WTC11 (cell line): ENCODE results near the gene KRTAP5-11. TPM values are rescaled to one million over a fixed set of nuclear protein-coding genes. Genes with fewer than 3 reads are reported as not detected.

Experiments used
- ATAC-seq: fragments of 200-7000 bp; cut with Tn5 transposase; 2 replicates; pipeline ENCODE4 v1.10.0; 2021; ENCODE audit warnings: mild to moderate bottlenecking, moderate library complexity
- CTCF ChIA-PET: fragments of 300-600 bp; sonication (Branson Sonifier 250); formaldehyde crosslinking; loops from one replicate; lab custom pipeline; 2021; ENCODE audit warnings: antibody characterized with exemption; lab: Charles Lee
- POLR2A ChIA-PET: fragments of 350-600 bp; sonication (Branson Sonifier 250); formaldehyde crosslinking; loops from one replicate; lab custom pipeline; 2021; ENCODE audit warnings: antibody characterized with exemption; lab: Charles Lee
- DNase-seq: peaks from one replicate; pipeline ENCODE4 v3.0.0; 2021; ENCODE audit warnings: low spot score
- H3K27ac Mint-ChIP-seq: 2 replicates; pipeline ENCODE4 v1.8.0; 2021; ENCODE audit warnings: mixed read lengths
- H3K27me3 Mint-ChIP-seq: 2 replicates; pipeline ENCODE4 v1.8.0; 2021; ENCODE audit warnings: low read depth, mild to moderate bottlenecking, moderate library complexity, mixed read lengths
- H3K36me3 Mint-ChIP-seq: 2 replicates; pipeline ENCODE4 v1.8.0; 2021; ENCODE audit warnings: mixed read lengths
- H3K4me1 Mint-ChIP-seq: 2 replicates; pipeline ENCODE4 v1.8.0; 2022; ENCODE audit warnings: mixed read lengths
- H3K4me3 Mint-ChIP-seq: 2 replicates; pipeline ENCODE4 v1.8.0; 2021; ENCODE audit warnings: mild to moderate bottlenecking, moderate library complexity, mixed read lengths
- H3K9me3 Mint-ChIP-seq: 2 replicates; pipeline ENCODE4 v1.8.0; 2021; ENCODE audit warnings: mixed read lengths
- GABPB1 ChIP-seq: sonication (generic); formaldehyde crosslinking; IDR thresholded peaks from 2 replicates; pipeline ENCODE4 v1.8.1; 2023; ENCODE audit warnings: mild to moderate bottlenecking, missing genetic modification reagents
- HMGA2 ChIP-seq: fragments of 250-450 bp; sonication (Bioruptor Pico); IDR thresholded peaks from 2 replicates; pipeline ENCODE4 v1.4.0; 2021; ENCODE audit warnings: mild to moderate bottlenecking, moderate library complexity
- JUN ChIP-seq: sonication (generic); formaldehyde crosslinking; IDR thresholded peaks from 2 replicates; pipeline ENCODE4 v1.8.0; 2023; ENCODE audit warnings: mild to moderate bottlenecking, missing genetic modification reagents
- MAX ChIP-seq: sonication (generic); formaldehyde crosslinking; IDR thresholded peaks from 2 replicates; pipeline ENCODE4 v1.8.0; 2022; ENCODE audit warnings: mild to moderate bottlenecking, missing genetic modification reagents
- MLX ChIP-seq: sonication (generic); formaldehyde crosslinking; IDR thresholded peaks from 2 replicates; pipeline ENCODE4 v1.8.1; 2023; ENCODE audit warnings: mild to moderate bottlenecking, missing genetic modification reagents, moderate library complexity
- PRDM15 ChIP-seq: sonication (generic); formaldehyde crosslinking; IDR thresholded peaks from 2 replicates; pipeline ENCODE4 v1.8.0; 2022; ENCODE audit warnings: missing genetic modification reagents
- TCF7 ChIP-seq: sonication (generic); formaldehyde crosslinking; IDR thresholded peaks from 2 replicates; pipeline ENCODE4 v1.8.0; 2022; ENCODE audit warnings: mild to moderate bottlenecking, low read depth, missing genetic modification reagents, moderate library complexity
- ZNF121 ChIP-seq: sonication (generic); formaldehyde crosslinking; IDR thresholded peaks from 2 replicates; pipeline ENCODE4 v1.8.0; 2023; ENCODE audit warnings: missing genetic modification reagents
- ZNF317 ChIP-seq: sonication (generic); formaldehyde crosslinking; IDR thresholded peaks from 2 replicates; pipeline ENCODE4 v1.8.1; 2023; ENCODE audit warnings: low read depth, mild to moderate bottlenecking, moderate library complexity, missing genetic modification reagents, borderline replicate concordance
- ZNF423 ChIP-seq: fragments of 250-450 bp; sonication (Bioruptor Pico); IDR thresholded peaks from 2 replicates; pipeline ENCODE4 v2.1.2; 2022; ENCODE audit warnings: mild to moderate bottlenecking, moderate library complexity
- total RNA-seq: library from RNA; stranded (reverse); gene quantifications from 3 replicates; pipeline ENCODE4 v1.2.3, GENCODE V29; 2021
- TF ChIP-seq, protein P1 (sequence below): sonication (generic); formaldehyde crosslinking; IDR thresholded peaks from 2 replicates; pipeline ENCODE4 v1.8.1; 2022; ENCODE audit warnings: missing genetic modification reagents, borderline replicate concordance
- TF ChIP-seq, protein P2 (sequence below): sonication (generic); formaldehyde crosslinking; IDR thresholded peaks from 2 replicates; pipeline ENCODE4 v1.8.1; 2023; ENCODE audit warnings: mild to moderate bottlenecking, missing genetic modification reagents, borderline replicate concordance
- TF ChIP-seq, protein P3 (sequence below): fragments of 250-450 bp; sonication (Bioruptor Pico); IDR thresholded peaks from 2 replicates; pipeline ENCODE4 v1.9.0; 2021; ENCODE audit warnings: mild to moderate bottlenecking
- TF ChIP-seq, protein P4 (sequence below): sonication (generic); formaldehyde crosslinking; conservative IDR thresholded peaks from 2 replicates; pipeline ENCODE4 v1.8.1; 2023; ENCODE audit warnings: mild to moderate bottlenecking, low read depth, missing genetic modification reagents, moderate library complexity

Gene KRTAP5-11
- total RNA-seq, 1 experiment from 2014 or later, result not detected

DNA sequence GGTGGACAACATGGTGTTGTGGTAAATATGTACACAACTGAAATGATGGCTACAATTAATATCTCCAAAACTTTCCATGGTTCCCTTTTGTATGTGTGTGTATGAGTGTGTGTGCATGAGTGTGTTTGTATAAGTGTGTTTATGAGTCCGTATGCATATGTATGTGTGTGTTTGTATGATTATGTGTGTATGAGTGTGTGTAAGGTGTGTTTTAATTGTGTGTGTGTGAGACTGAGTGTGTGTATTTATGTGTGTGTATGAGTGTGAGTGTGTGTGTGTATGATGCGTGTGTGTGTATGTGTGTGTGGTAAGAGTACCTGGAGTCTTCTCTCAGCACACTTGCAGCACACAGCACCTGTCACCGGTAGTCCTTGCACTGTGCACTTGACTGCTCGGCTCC is 26.7 kb downstream of the KRTAP5-11 start:
- CTCF ChIA-PET, result no interaction called here
- Mint-ChIP-seq H3K4me3 (no peak overlapping the region), H3K36me3 (peaks cover 19% of the 10 kb centered on the region), H3K9me3 (peaks cover 49% of the 10 kb centered on the region), H3K27me3 (peaks cover 19% of the 10 kb centered on the region), H3K4me1 (peaks cover 7% of the 10 kb centered on the region), H3K27ac (no peak overlapping the region)
- DNase-seq, result no peak
- POLR2A ChIA-PET, result no interaction called here
- TF ChIP-seq PRDM15, result no peak
- TF ChIP-seq, protein P1, sequence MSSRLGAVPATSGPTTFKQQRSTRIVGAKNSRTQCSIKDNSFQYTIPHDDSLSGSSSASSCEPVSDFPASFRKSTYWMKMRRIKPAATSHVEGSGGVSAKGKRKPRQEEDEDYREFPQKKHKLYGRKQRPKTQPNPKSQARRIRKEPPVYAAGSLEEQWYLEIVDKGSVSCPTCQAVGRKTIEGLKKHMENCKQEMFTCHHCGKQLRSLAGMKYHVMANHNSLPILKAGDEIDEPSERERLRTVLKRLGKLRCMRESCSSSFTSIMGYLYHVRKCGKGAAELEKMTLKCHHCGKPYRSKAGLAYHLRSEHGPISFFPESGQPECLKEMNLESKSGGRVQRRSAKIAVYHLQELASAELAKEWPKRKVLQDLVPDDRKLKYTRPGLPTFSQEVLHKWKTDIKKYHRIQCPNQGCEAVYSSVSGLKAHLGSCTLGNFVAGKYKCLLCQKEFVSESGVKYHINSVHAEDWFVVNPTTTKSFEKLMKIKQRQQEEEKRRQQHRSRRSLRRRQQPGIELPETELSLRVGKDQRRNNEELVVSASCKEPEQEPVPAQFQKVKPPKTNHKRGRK (CRISPR knock-in tag), result no peak
- TF ChIP-seq, protein P2, sequence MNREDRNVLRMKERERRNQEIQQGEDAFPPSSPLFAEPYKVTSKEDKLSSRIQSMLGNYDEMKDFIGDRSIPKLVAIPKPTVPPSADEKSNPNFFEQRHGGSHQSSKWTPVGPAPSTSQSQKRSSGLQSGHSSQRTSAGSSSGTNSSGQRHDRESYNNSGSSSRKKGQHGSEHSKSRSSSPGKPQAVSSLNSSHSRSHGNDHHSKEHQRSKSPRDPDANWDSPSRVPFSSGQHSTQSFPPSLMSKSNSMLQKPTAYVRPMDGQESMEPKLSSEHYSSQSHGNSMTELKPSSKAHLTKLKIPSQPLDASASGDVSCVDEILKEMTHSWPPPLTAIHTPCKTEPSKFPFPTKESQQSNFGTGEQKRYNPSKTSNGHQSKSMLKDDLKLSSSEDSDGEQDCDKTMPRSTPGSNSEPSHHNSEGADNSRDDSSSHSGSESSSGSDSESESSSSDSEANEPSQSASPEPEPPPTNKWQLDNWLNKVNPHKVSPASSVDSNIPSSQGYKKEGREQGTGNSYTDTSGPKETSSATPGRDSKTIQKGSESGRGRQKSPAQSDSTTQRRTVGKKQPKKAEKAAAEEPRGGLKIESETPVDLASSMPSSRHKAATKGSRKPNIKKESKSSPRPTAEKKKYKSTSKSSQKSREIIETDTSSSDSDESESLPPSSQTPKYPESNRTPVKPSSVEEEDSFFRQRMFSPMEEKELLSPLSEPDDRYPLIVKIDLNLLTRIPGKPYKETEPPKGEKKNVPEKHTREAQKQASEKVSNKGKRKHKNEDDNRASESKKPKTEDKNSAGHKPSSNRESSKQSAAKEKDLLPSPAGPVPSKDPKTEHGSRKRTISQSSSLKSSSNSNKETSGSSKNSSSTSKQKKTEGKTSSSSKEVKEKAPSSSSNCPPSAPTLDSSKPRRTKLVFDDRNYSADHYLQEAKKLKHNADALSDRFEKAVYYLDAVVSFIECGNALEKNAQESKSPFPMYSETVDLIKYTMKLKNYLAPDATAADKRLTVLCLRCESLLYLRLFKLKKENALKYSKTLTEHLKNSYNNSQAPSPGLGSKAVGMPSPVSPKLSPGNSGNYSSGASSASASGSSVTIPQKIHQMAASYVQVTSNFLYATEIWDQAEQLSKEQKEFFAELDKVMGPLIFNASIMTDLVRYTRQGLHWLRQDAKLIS, result no peak
- TF ChIP-seq ZNF423 (CRISPR knock-in tag), result no peak
- TF ChIP-seq HMGA2, result no peak
- TF ChIP-seq MAX, result no peak
- no peak for TF ChIP-seq GABPB1 (CRISPR knock-in tag)
- no peak for TF ChIP-seq TCF7
- TF ChIP-seq, protein P3, sequence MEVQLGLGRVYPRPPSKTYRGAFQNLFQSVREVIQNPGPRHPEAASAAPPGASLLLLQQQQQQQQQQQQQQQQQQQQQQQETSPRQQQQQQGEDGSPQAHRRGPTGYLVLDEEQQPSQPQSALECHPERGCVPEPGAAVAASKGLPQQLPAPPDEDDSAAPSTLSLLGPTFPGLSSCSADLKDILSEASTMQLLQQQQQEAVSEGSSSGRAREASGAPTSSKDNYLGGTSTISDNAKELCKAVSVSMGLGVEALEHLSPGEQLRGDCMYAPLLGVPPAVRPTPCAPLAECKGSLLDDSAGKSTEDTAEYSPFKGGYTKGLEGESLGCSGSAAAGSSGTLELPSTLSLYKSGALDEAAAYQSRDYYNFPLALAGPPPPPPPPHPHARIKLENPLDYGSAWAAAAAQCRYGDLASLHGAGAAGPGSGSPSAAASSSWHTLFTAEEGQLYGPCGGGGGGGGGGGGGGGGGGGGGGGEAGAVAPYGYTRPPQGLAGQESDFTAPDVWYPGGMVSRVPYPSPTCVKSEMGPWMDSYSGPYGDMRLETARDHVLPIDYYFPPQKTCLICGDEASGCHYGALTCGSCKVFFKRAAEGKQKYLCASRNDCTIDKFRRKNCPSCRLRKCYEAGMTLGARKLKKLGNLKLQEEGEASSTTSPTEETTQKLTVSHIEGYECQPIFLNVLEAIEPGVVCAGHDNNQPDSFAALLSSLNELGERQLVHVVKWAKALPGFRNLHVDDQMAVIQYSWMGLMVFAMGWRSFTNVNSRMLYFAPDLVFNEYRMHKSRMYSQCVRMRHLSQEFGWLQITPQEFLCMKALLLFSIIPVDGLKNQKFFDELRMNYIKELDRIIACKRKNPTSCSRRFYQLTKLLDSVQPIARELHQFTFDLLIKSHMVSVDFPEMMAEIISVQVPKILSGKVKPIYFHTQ (CRISPR knock-in tag), result no peak
- no peak for TF ChIP-seq JUN (CRISPR knock-in tag)
- TF ChIP-seq, protein P4, sequence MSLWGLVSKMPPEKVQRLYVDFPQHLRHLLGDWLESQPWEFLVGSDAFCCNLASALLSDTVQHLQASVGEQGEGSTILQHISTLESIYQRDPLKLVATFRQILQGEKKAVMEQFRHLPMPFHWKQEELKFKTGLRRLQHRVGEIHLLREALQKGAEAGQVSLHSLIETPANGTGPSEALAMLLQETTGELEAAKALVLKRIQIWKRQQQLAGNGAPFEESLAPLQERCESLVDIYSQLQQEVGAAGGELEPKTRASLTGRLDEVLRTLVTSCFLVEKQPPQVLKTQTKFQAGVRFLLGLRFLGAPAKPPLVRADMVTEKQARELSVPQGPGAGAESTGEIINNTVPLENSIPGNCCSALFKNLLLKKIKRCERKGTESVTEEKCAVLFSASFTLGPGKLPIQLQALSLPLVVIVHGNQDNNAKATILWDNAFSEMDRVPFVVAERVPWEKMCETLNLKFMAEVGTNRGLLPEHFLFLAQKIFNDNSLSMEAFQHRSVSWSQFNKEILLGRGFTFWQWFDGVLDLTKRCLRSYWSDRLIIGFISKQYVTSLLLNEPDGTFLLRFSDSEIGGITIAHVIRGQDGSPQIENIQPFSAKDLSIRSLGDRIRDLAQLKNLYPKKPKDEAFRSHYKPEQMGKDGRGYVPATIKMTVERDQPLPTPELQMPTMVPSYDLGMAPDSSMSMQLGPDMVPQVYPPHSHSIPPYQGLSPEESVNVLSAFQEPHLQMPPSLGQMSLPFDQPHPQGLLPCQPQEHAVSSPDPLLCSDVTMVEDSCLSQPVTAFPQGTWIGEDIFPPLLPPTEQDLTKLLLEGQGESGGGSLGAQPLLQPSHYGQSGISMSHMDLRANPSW, result no peak
- no peak for TF ChIP-seq ZNF317
- TF ChIP-seq MLX, result no peak
- no peak for TF ChIP-seq ZNF121 (CRISPR knock-in tag)
- no peak for ATAC-seq
